HepG2 (cell line): ENCODE data around the gene BACH2. TPM values are rescaled to one million over a fixed set of nuclear protein-coding genes. Genes with fewer than 3 reads are reported as not detected.

Experiments
- ATAC-seq: fragments of 200-7000 bp; cut with Tn5 transposase; 3 replicates; pipeline ENCODE4 v1.9.1; 2020; ENCODE audit warnings: mild to moderate bottlenecking, moderate library complexity
- BruUV-seq: library from RNA; stranded (reverse); fragments of 400-500 nt; replicated peaks from 2 replicates; lab custom pipeline; 2021; lab: Mats Ljungman, UMichigan
- CTCF ChIA-PET: fragments of 300-600 bp; formaldehyde crosslinking; extraction: SDS; loops from one replicate; lab custom pipeline; 2021; ENCODE audit warnings: low total read pairs, inconsistent platforms, low intra/inter-chr PET ratio; lab: Yijun Ruan, JAX
- POLR2A ChIA-PET: fragments of 350-600 bp; sonication (Branson Sonifier 250); formaldehyde crosslinking; loops from one replicate; lab custom pipeline; 2020; ENCODE audit warnings: antibody characterized with exemption, inconsistent platforms; lab: Yijun Ruan, JAX
- DNase-seq: peaks from one replicate; pipeline ENCODE4 v3.0.0-alpha.2; 2015; ENCODE audit warnings: low spot score
- FAIRE-seq: peaks from 3 replicates; lab custom pipeline; 2011; peaks lifted over from hg19 to GRCh38; lab: Jason Lieb, UNC
- H2AFZ ChIP-seq: one replicate; pipeline ENCODE4 v1.6.1; 2011; ENCODE audit warnings: low read length, inconsistent platforms
- H3K27ac ChIP-seq: fragments of 300-600 bp; 3 replicates; pipeline ENCODE4 v1.8.0; 2011; ENCODE audit warnings: mixed run types, mild to moderate bottlenecking, mixed read lengths, low read length, inconsistent platforms; ENCODE audit not compliant: insufficient read depth; ENCODE audit errors: extremely low read length
- H3K27me3 ChIP-seq, 2 experiments: fragments of 200-600 bp in 1 of 2; 2 replicates in 1 of 2; 3 replicates in 1 of 2; pipeline versions ENCODE4 v1.6.0 to v1.8.0; 2011; ENCODE audit warnings: low read length in 2 of 2, mild to moderate bottlenecking in 2 of 2, moderate library complexity in 2 of 2, inconsistent platforms in 1 of 2; ENCODE audit not compliant: insufficient read depth in 2 of 2, control insufficient read depth in 1 of 2
- H3K36me3 ChIP-seq, 2 experiments: fragments of 200-600 bp in 1 of 2; replicated peaks in 1 of 2; 2 replicates in 1 of 2; 3 replicates in 1 of 2; pipeline versions ENCODE4 v1.5.1 to v1.8.0; 2011; ENCODE audit warnings: low read length in 2 of 2, inconsistent platforms in 1 of 2; ENCODE audit not compliant: insufficient read depth in 2 of 2, control insufficient read depth in 1 of 2
- H3K4me1 ChIP-seq: 2 replicates; pipeline ENCODE4 v1.5.1; 2012; ENCODE audit warnings: low read length, inconsistent platforms; ENCODE audit not compliant: insufficient read depth
- H3K4me2 ChIP-seq: 2 replicates; pipeline ENCODE4 v1.6.0; 2011; ENCODE audit warnings: low read depth, low read length, inconsistent platforms
- H3K4me3 ChIP-seq, 3 experiments: fragments of 200-600 bp in 1 of 3; sonication (generic), shearing (Covaris generic) in 1 of 3; replicated peaks in 1 of 3; 2 replicates each; pipeline ENCODE4 v1.5.1; 2011 to 2016; ENCODE audit warnings: low read length in 3 of 3, inconsistent platforms in 2 of 3, low read depth in 2 of 3, mild to moderate bottlenecking in 2 of 3, control low read depth in 1 of 3, mixed read lengths in 1 of 3; ENCODE audit not compliant: insufficient read depth in 1 of 3
- H3K79me2 ChIP-seq: one replicate; pipeline ENCODE4 v1.6.1; 2011; ENCODE audit warnings: low read length, inconsistent platforms; ENCODE audit not compliant: insufficient read depth
- H3K9ac ChIP-seq: 2 replicates; pipeline ENCODE4 v1.6.0; 2011; ENCODE audit warnings: mild to moderate bottlenecking, low read depth, low read length, inconsistent platforms; ENCODE audit not compliant: insufficient read depth
- H3K9me3 ChIP-seq: 2 replicates; pipeline ENCODE4 v1.5.1; 2012; ENCODE audit warnings: mild to moderate bottlenecking, low read length
- H4K20me1 ChIP-seq: 2 replicates; pipeline ENCODE4 v1.6.0; 2011; ENCODE audit warnings: inconsistent platforms, mild to moderate bottlenecking, low read length, moderate library complexity; ENCODE audit not compliant: insufficient read depth
- GABPA ChIP-seq, 2 experiments: IDR thresholded peaks; 2 replicates each; pipeline ENCODE4 v1.6.1; 2011 to 2016; ENCODE audit warnings: low read depth in 2 of 2, low read length in 1 of 2, missing biosample characterization in 1 of 2, missing genetic modification characterization in 1 of 2
- GATAD2A ChIP-seq: IDR thresholded peaks from 2 replicates; pipeline ENCODE4 v1.6.1; 2016
- GFI1 ChIP-seq: sonication (generic); formaldehyde crosslinking; IDR thresholded peaks from 2 replicates; pipeline ENCODE4 v1.5.0; 2020; ENCODE audit warnings: missing genetic modification reagents, mild to moderate bottlenecking, borderline replicate concordance
- KLF11 ChIP-seq: IDR thresholded peaks from 2 replicates; pipeline ENCODE4 v1.6.1; 2016; ENCODE audit warnings: missing compliant biosample characterization
- ZFP82 ChIP-seq: sonication (generic); formaldehyde crosslinking; IDR thresholded peaks from 2 replicates; pipeline ENCODE4 v1.5.1; 2020; ENCODE audit warnings: mild to moderate bottlenecking, missing genetic modification reagents, borderline replicate concordance
- ZKSCAN1 ChIP-seq: fragments of 150-350 bp; IDR thresholded peaks from 2 replicates; pipeline ENCODE4 v1.6.1; 2014; ENCODE audit warnings: low read length
- ZNF703 ChIP-seq: sonication (generic); formaldehyde crosslinking; IDR thresholded peaks from 2 replicates; pipeline ENCODE4 v1.5.1; 2020; ENCODE audit warnings: missing genetic modification reagents, mild to moderate bottlenecking, moderate library complexity, borderline replicate concordance
- WGBS: methylation state at CpG from one replicate; pipeline ENCODE4 v1.1.6; 2017; ENCODE audit warnings: low lambda C conversion rate; 5-methylcytosine and 5-hydroxymethylcytosine counted together
- in situ Hi-C: cut with HindIII; loops from 2 replicates; pipeline ENCODE4 v1.10.0; 2017; ENCODE audit warnings: low pct_unique_long_range_greater_than_20kb; ENCODE audit not compliant: extremely low pct_ligation_motif_present
- intact Hi-C: fragments of 100-400 bp; cut with micrococcal nuclease; formaldehyde crosslinking; loops from one replicate; pipeline ENCODE4 v1.10.0; 2022; ENCODE audit not compliant: unreplicated experiment
- polyA plus RNA-seq, 8 experiments: library from polyadenylated mRNA; depleted of rRNA in 3 of 8; stranded (reverse) in 7 of 8; unstranded in 1 of 8; fragments of >200 nt; fragmentation: Illumina TruSeq in 4 of 8; extraction: Trizol in 4 of 8; gene quantifications; 2 replicates each; pipeline versions ENCODE4 v1.2.1 to v1.2.3, GENCODE V29; 2011 to 2016; ENCODE audit warnings: low read depth in 4 of 8, missing spikeins in 1 of 8, mixed read lengths in 1 of 8; ENCODE audit not compliant: insufficient read depth in 1 of 8
- total RNA-seq, 5 experiments: library from RNA; depleted of rRNA; stranded (reverse); fragments of >200 nt; fragmentation: Illumina TruSeq; extraction: Trizol; gene quantifications; 2 replicates each; pipeline ENCODE4 v1.2.3, GENCODE V29; 2016; ENCODE audit warnings: low read depth in 1 of 5
- TF ChIP-seq, protein P1 (sequence below): sonication (generic); formaldehyde crosslinking; IDR thresholded peaks from 2 replicates; pipeline ENCODE4 v1.9.0; 2021; ENCODE audit warnings: missing genetic modification reagents, borderline replicate concordance
- TF ChIP-seq, protein P2 (sequence below), 2 experiments: fragments of 450-650 bp in 1 of 2; sonication (generic) in 1 of 2; formaldehyde crosslinking in 1 of 2; IDR thresholded peaks; 2 replicates each; pipeline versions ENCODE4 v1.6.1 to v1.8.0; 2016 to 2022; ENCODE audit warnings: antibody characterized with exemption in 1 of 2, mild to moderate bottlenecking in 1 of 2, missing genetic modification reagents in 1 of 2
- TF ChIP-seq, protein P3 (sequence below): sonication (generic); formaldehyde crosslinking; IDR thresholded peaks from 2 replicates; pipeline ENCODE4 v1.5.0; 2020; ENCODE audit warnings: mild to moderate bottlenecking, low read depth, missing genetic modification reagents, borderline replicate concordance

The BACH2 gene
- total and polyA plus RNA-seq, 2 of the 13 experiments (the other 11 are each of a cell fraction or from before 2014, with no cell fraction given): 0.01 TPM; not detected in 1

DNA sequence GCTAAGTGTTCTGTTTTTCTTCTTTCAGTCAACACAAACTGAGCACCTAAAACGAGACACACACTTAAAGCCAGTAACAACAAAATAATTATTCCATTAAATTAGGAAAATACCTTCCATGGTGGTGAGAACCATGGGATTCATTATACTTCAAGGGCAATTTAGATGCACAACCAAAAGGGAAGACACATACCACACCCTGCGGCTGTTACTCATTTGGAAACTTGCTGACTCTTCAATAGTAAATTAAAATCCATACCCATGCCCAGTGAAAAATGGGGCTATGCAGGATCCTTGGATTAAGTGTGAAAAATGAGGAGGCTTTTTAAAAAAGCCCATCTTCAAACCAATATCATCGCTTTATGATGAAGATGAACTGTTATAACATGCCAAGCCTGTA, 259.7 kb downstream of the BACH2 start:
- no peak overlapping the region for H3K9ac ChIP-seq
- H3K27ac ChIP-seq: no peak overlapping the region
- BruUV-seq: no TSS peak
- in situ Hi-C loops: no loop called here
- H3K4me1 ChIP-seq: no peaks in the 10 kb centered on the region
- 33% methylated on average over 3 of the region's 3 CpGs for WGBS
- H3K79me2 ChIP-seq: no peaks in the 10 kb centered on the region
- H3K9me3 ChIP-seq: no peaks in the 10 kb centered on the region
- ATAC-seq: no peak
- no peak for FAIRE-seq
- ChIA-PET CTCF (no interaction called here), POLR2A (no interaction called here)
- H2AFZ ChIP-seq: no peak overlapping the region
- no peaks in the 10 kb centered on the region for H3K36me3 ChIP-seq
- DNase-seq: no peak
- H3K27me3 ChIP-seq: no peaks in the 10 kb centered on the region
- intact Hi-C loops: no loop called here
- no peak overlapping the region for H3K4me3 ChIP-seq
- TF ChIP-seq KLF11 (CRISPR knock-in tag): no peak
- TF ChIP-seq ZNF703 (CRISPR knock-in tag): no peak
- TF ChIP-seq ZFP82 (CRISPR knock-in tag): no peak
- TF ChIP-seq GABPA (IDR thresholded peaks at IDR 0.05; ENCODE audit: low read depth, low read length): no peak
- TF ChIP-seq GABPA (CRISPR knock-in tag; IDR thresholded peaks at IDR 0.05; ENCODE audit: low read depth): no peak
- TF ChIP-seq, protein P1, sequence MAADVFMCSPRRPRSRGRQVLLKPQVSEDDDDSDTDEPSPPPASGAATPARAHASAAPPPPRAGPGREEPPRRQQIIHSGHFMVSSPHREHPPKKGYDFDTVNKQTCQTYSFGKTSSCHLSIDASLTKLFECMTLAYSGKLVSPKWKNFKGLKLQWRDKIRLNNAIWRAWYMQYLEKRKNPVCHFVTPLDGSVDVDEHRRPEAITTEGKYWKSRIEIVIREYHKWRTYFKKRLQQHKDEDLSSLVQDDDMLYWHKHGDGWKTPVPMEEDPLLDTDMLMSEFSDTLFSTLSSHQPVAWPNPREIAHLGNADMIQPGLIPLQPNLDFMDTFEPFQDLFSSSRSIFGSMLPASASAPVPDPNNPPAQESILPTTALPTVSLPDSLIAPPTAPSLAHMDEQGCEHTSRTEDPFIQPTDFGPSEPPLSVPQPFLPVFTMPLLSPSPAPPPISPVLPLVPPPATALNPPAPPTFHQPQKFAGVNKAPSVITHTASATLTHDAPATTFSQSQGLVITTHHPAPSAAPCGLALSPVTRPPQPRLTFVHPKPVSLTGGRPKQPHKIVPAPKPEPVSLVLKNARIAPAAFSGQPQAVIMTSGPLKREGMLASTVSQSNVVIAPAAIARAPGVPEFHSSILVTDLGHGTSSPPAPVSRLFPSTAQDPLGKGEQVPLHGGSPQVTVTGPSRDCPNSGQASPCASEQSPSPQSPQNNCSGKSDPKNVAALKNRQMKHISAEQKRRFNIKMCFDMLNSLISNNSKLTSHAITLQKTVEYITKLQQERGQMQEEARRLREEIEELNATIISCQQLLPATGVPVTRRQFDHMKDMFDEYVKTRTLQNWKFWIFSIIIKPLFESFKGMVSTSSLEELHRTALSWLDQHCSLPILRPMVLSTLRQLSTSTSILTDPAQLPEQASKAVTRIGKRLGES (CRISPR knock-in tag): no peak
- TF ChIP-seq, protein P2, sequence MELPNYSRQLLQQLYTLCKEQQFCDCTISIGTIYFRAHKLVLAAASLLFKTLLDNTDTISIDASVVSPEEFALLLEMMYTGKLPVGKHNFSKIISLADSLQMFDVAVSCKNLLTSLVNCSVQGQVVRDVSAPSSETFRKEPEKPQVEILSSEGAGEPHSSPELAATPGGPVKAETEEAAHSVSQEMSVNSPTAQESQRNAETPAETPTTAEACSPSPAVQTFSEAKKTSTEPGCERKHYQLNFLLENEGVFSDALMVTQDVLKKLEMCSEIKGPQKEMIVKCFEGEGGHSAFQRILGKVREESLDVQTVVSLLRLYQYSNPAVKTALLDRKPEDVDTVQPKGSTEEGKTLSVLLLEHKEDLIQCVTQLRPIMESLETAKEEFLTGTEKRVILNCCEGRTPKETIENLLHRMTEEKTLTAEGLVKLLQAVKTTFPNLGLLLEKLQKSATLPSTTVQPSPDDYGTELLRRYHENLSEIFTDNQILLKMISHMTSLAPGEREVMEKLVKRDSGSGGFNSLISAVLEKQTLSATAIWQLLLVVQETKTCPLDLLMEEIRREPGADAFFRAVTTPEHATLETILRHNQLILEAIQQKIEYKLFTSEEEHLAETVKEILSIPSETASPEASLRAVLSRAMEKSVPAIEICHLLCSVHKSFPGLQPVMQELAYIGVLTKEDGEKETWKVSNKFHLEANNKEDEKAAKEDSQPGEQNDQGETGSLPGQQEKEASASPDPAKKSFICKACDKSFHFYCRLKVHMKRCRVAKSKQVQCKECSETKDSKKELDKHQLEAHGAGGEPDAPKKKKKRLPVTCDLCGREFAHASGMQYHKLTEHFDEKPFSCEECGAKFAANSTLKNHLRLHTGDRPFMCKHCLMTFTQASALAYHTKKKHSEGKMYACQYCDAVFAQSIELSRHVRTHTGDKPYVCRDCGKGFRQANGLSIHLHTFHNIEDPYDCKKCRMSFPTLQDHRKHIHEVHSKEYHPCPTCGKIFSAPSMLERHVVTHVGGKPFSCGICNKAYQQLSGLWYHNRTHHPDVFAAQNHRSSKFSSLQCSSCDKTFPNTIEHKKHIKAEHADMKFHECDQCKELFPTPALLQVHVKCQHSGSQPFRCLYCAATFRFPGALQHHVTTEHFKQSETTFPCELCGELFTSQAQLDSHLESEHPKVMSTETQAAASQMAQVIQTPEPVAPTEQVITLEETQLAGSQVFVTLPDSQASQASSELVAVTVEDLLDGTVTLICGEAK (IDR thresholded peaks at IDR 0.05): no peak
- TF ChIP-seq, protein P2 (CRISPR knock-in tag; IDR thresholded peaks at IDR 0.05): no peak
- no peak for TF ChIP-seq GFI1 (CRISPR knock-in tag)
- no peak for TF ChIP-seq GATAD2A (CRISPR knock-in tag)
- no peak for TF ChIP-seq ZKSCAN1
- TF ChIP-seq, protein P3, sequence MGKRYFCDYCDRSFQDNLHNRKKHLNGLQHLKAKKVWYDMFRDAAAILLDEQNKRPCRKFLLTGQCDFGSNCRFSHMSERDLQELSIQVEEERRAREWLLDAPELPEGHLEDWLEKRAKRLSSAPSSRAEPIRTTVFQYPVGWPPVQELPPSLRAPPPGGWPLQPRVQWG (CRISPR knock-in tag): no peak
- no peaks in the 10 kb centered on the region for H4K20me1 ChIP-seq
- H3K4me2 ChIP-seq: no peak overlapping the region
